ENCODE data around the gene ACOX3. TPM values are rescaled to one million over a fixed set of nuclear protein-coding genes. Genes with fewer than 3 reads are reported as not detected.
"Not testable (repeated sequence)": the region's sequence is repeated elsewhere in the genome, so short reads cannot be mapped to it uniquely, and the experiment has no call there.

The ACOX3 gene
- total and polyA plus RNA-seq, 10 of the 15 experiments (the other 5 are each of a cell fraction or from before 2014, with no cell fraction given), result 2.0 to 24.5 (median 14.0) TPM

DNA sequence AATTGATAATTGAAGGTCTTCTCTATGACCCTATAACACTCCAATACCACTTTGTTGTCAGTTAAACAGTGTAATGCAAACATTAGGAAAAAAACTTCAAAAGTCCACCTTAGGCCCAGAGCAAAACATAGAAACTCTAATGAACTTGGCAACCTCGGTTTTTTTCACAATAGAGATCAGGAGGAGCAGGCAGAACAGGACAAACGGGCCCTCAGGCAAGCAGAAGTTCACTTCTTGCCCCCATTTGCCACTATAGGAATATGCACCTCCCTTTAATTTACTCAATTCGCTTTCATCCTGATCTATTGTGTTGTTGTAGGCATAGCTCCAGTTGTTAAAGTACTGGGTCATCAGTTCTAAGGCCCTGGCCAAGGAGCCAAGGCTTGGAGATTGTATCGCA, 18.2 kb downstream of the ACOX3 start (continued):
- TF ChIP-seq, protein P1, sequence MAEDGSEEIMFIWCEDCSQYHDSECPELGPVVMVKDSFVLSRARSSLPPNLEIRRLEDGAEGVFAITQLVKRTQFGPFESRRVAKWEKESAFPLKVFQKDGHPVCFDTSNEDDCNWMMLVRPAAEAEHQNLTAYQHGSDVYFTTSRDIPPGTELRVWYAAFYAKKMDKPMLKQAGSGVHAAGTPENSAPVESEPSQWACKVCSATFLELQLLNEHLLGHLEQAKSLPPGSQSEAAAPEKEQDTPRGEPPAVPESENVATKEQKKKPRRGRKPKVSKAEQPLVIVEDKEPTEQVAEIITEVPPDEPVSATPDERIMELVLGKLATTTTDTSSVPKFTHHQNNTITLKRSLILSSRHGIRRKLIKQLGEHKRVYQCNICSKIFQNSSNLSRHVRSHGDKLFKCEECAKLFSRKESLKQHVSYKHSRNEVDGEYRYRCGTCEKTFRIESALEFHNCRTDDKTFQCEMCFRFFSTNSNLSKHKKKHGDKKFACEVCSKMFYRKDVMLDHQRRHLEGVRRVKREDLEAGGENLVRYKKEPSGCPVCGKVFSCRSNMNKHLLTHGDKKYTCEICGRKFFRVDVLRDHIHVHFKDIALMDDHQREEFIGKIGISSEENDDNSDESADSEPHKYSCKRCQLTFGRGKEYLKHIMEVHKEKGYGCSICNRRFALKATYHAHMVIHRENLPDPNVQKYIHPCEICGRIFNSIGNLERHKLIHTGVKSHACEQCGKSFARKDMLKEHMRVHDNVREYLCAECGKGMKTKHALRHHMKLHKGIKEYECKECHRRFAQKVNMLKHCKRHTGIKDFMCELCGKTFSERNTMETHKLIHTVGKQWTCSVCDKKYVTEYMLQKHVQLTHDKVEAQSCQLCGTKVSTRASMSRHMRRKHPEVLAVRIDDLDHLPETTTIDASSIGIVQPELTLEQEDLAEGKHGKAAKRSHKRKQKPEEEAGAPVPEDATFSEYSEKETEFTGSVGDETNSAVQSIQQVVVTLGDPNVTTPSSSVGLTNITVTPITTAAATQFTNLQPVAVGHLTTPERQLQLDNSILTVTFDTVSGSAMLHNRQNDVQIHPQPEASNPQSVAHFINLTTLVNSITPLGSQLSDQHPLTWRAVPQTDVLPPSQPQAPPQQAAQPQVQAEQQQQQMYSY (CRISPR knock-in tag; IDR thresholded peaks at IDR 0.05), result no peak
- no peak for TF ChIP-seq RUNX3 (IDR thresholded peaks at IDR 0.05; ENCODE audit: low read length)
- TF ChIP-seq TBL1XR1 (IDR thresholded peaks at IDR 0.05; ENCODE audit: low read depth, low read length), result no peak
- no peak for TF ChIP-seq SMARCA5 (IDR thresholded peaks at IDR 0.05)
- TF ChIP-seq SPI1 (IDR thresholded peaks at IDR 0.05; ENCODE audit: borderline replicate concordance, insufficient read depth, low read depth, low read length), result no peak

GRCh38 chr4:8420151-8420550, 20.4 kb downstream of the ACOX3 start:
- H3K79me2 ChIP-seq (ENCODE audit: control insufficient read depth, insufficient read depth, low read length); FAIRE-seq; DNase-seq (ENCODE audit: low read depth, low spot score); H4K20me1 ChIP-seq (ENCODE audit: control insufficient read depth, insufficient read depth); H3K4me2 ChIP-seq (ENCODE audit: control insufficient read depth, insufficient read depth); ATAC-seq; H3K27ac ChIP-seq (ENCODE audit: control insufficient read depth, insufficient read depth); H2AFZ ChIP-seq (ENCODE audit: control insufficient read depth, low read depth, low read length); in situ Hi-C loops (cut with MboI); H3K27me3 ChIP-seq (replicated peaks in 1 of 2; ENCODE audit: control insufficient read depth in 2 of 2, insufficient read depth in 2 of 2, low read length in 1 of 2); intact Hi-C loops (cut with micrococcal nuclease; ENCODE audit: unreplicated experiment); H3K9ac ChIP-seq (ENCODE audit: control insufficient read depth, insufficient read depth, low read length); H3K9me3 ChIP-seq (replicated peaks; ENCODE audit: control insufficient read depth, insufficient read depth, low read length); H3K36me3 ChIP-seq (ENCODE audit: control insufficient read depth in 2 of 2, insufficient read depth in 2 of 2, low read length in 1 of 2); BruUV-seq (replicated peaks); H3K4me3 ChIP-seq: not testable (repeated sequence)
- SMC1A ChIA-PET (ENCODE audit: uncharacterized antibody, unreplicated experiment), result interaction anchor here (0.5 to 1.9 kb wide), 5 partner anchors 8 to 121 kb away, joined by 3 to 9 read pairs (median 7); no protein-coding TSS in a partner anchor
- POLR2A ChIA-PET, result interaction anchor here (1.3 to 1.6 kb wide), 2 partner anchors 16 to 20 kb away, joined by 5 to 7 read pairs; partner anchors contain the start of genes ACOX3 and TRMT44
- RAD21 ChIA-PET (ENCODE audit: unreplicated experiment), result interaction anchor here (1.2 to 2.6 kb wide), 5 partner anchors 8 to 243 kb away, joined by 3 to 9 read pairs (median 5); no protein-coding TSS in a partner anchor
- CTCF ChIA-PET, result interaction anchor here (0.6 to 2.0 kb wide), 4 partner anchors 15 to 243 kb away, joined by 3 to 13 read pairs (median 4); no protein-coding TSS in a partner anchor
- peaks cover 14% of the 10 kb centered on the region for H3K4me1 ChIP-seq (ENCODE audit: control insufficient read depth, insufficient read depth, low read length)
